Measurements from ENCODE around the gene R3HCC1L.

The R3HCC1L gene

GRCh38 chr10:98238391-98238790 is 103.9 kb downstream of the R3HCC1L start:
- DNase-seq: no peak

- no peak for DNase-seq
These were observed 106.1 kb downstream of the R3HCC1L start for GRCh38 chr10:98240524-98240923.

- no peak for DNase-seq
These were observed 108.4 kb downstream of the R3HCC1L start for GRCh38 chr10:98242823-98243222.

GRCh38 chr10:98244141-98244540 is 109.7 kb downstream of the R3HCC1L start:
- no peak for DNase-seq

GRCh38 chr10:98244586-98244985 is 110.1 kb downstream of the R3HCC1L start:
- DNase-seq: no peak

GRCh38 chr10:98246911-98247805 is 112.7 kb downstream of the R3HCC1L start:
- DNase-seq: no peak

- DNase-seq: no peak
These were observed 113.6 kb downstream of the R3HCC1L start for GRCh38 chr10:98248018-98248417.

- DNase-seq: no peak
These were observed 114.7 kb downstream of the R3HCC1L start for GRCh38 chr10:98249134-98249533.

GRCh38 chr10:98251399-98251798 is 116.9 kb downstream of the R3HCC1L start:
- DNase-seq: no peak

- no peak for DNase-seq
These were observed 118.0 kb downstream of the R3HCC1L start for GRCh38 chr10:98252464-98252863.

- no peak for DNase-seq
These were observed 119.0 kb downstream of the R3HCC1L start for GRCh38 chr10:98253499-98253898.

GRCh38 chr10:98254234-98254974 is 119.9 kb downstream of the R3HCC1L start:
- DNase-seq: no peak

GRCh38 chr10:98255146-98255877 is 120.9 kb downstream of the R3HCC1L start:
- no peak for DNase-seq

- no peak for DNase-seq
These were observed 122.2 kb downstream of the R3HCC1L start for GRCh38 chr10:98256692-98257091.

- no peak for DNase-seq
These were observed 122.7 kb downstream of the R3HCC1L start for GRCh38 chr10:98257198-98257597.

- no peak for DNase-seq
These were observed 123.5 kb downstream of the R3HCC1L start for GRCh38 chr10:98257961-98258360.

GRCh38 chr10:98258683-98259454 is 124.4 kb downstream of the R3HCC1L start:
- no peak for DNase-seq

GRCh38 chr10:98259606-98260315 is 125.3 kb downstream of the R3HCC1L start:
- DNase-seq: no peak

- no peak for DNase-seq
These were observed 125.9 kb downstream of the R3HCC1L start for GRCh38 chr10:98260350-98260749.

- no peak for DNase-seq
These were observed 126.3 kb downstream of the R3HCC1L start for GRCh38 chr10:98260752-98261151.

GRCh38 chr10:98261436-98262277 is 127.2 kb downstream of the R3HCC1L start:
- DNase-seq: no peak
